ENCODE results near the gene PTPRE.

The PTPRE gene

DNA sequence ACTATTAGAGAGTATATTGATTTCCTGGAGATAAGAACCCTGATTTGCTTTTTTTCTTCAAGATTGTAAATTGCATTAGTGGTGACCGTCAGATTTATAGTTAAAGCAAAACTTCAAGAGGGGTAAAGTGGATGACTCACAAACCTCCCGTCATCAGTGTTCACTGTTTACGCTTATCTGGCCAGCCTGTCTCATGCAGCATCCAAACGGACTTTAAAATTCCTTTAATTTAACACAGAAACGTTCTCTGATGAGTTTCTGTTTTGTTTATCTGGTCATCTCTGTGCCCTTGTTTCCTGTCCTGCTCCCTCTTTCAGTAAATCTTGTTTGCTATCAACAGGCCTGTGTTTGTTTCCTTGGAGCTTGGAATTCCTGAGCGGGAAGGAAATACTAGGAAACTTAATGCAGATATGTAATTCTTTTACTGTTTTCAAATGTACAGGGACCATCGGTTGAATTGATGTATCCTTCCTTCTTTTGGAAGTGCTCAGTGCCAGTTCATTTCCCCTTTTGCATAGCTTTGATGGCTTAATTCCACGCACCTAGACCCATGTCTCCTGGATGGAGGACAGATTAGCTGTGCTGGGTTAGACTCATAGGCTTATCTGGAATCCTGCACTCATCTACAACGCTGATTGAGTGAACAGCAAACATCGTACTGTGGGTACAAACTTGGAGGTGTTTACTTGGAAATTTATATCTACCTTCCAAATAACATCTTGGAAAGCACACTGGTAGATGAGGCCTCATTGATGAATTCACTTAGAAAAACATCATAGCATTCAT lies 21.3 kb downstream of the PTPRE start:
- no peak for DNase-seq

DNA sequence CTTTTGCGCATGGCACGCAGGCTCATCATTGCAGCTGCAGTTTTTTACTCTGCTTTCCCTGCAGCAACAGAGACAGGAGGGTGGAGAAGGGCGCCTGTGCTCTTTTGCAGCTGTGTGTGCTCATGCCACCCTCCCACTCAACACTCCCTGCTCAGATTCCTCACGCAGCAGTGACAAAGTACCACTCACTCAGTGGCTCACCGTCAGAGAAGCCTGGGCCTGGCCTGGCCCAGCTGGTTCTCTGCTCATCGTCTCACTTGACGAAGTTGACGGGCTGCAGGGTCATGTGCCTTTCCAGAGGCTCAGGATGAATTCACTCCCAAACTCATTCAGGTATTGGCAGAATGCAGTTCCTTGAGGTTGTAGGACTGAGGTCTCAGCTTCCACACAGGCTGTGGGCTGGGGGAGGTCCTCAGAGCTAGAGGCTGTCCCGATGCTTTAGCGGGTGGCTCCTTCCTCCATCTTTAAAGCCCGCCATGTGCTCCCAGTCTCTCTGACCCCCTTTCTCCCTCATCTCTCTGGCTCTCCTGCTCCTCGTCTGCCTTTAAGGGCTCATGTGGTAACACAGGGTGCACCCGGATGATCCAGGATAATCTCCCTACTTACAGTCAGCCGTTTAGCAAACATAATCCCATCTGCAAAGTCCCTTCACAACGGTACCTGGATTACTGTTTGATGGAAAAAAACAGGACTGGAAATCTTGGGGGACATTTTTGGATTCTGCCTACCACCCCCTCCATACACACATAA lies 25.8 kb downstream of the PTPRE start:
- no peak for DNase-seq

DNA sequence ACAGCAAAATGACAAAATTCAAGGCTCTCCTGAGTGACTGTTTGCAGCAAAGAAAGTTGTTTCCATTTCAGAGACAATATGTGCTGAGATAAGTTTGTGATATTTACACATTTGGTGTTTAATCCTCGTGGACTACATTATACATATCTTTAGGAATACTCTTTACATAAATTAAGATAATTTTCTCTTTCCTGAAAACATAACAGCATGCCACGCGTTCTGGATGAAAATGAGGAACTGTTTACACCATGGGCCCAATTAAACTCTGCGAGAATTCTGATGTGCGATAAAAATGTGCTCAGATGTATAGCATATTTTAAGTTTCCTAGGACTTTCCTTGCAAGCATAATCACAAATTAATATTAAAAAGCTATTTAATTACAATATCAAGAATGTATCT lies 26.4 kb downstream of the PTPRE start:
- no peak for DNase-seq

- no peak for DNase-seq
Observed at GRCh38 chr10:127934383-127934782, 27.5 kb downstream of the PTPRE start.

DNA sequence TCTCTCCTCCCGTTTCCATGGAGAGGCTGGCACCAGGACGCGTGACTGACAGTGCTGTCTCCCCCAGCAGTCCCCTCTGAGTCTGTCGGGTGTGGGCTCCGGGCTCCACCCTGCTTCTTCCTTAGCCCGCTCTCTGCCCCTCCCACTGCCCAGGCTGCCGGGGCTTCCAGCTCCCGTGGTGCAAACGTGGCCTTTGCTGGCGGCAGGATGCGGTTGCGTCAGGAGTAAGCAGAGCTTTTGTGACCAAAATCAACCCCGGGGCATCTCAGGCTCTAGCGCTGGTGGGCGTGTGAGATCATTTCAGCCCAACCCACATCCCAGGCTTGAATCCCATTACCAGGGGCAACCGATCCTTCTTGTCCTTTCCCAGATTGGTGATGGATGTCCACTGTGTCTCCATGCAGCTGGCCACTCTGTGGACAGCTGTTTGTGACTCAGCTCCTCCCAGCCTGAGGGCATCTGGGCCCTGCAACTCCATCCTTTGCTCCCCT lies 28.2 kb downstream of the PTPRE start:
- DNase-seq, result no peak

DNA sequence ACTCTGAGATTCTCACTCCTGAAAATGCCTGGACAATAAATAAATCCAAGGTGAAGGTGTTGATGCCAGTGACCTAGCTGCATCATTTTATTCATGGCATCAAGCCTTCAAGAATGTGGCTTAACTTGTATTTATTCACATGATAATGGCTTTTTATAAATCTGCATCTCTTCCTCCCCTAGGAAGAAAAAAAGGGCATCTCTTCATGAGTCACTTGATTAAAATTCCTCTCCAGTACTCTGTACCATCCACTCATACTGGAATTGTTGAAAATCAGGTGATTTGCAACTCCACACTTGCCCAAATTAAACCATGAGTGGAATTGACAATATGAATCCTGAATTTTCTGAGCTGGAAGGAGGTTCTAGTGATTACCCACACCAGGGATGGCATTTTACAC lies 30.2 kb downstream of the PTPRE start:
- no peak for DNase-seq

DNA sequence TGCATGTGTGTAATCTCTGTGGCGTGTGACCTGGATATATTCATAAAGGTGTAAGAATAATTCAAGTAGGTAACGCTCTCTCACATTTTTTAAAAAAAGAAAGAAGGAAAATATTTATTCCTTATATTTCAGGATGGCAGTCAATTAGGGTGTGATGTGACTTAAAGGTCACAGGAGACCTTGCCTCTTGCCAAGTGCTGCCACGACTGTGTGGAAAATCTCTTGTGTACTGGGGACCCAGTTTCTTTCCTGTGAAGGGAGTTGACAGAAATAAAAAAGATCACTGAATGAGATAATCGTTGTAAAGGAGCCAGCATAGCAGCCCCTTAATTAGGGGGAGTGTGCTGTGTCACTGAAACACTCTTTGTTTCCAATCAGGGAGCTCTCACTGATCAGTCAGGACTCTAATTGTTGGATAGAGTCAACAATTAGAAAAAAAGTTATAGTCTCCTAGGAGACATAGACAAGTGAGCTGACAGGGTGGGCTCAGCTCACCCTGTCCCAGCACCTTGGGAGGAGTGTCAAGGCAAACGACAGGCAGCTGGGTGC lies 31.1 kb downstream of the PTPRE start:
- no peak for DNase-seq

DNA sequence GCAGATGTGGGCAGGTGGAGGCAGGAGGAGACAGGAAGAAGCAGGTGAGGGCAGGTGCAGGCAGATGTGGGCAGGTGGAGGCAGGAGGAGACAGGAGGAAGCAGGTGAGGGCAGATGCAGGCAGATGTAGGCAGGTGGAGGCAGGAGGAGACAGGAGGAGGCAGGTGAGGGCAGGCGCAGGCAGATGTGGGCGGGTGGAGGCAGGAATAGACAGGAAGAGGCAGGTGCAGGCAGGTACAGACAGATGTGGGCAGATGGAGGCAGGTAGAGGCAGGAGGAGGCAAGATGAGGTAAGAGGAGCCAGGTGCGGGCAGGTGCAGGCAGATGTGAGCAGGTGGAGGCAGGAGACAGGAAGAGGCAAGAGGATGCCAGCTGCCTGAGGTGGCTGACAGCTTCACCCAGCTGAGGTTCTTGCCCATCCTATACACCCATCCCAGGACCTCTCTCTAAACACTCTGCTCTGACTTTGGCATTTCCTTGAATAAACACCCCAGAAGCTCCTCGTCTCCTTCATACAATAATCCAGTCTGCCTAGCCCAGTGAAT lies 33.0 kb downstream of the PTPRE start:
- no peak for DNase-seq

DNA sequence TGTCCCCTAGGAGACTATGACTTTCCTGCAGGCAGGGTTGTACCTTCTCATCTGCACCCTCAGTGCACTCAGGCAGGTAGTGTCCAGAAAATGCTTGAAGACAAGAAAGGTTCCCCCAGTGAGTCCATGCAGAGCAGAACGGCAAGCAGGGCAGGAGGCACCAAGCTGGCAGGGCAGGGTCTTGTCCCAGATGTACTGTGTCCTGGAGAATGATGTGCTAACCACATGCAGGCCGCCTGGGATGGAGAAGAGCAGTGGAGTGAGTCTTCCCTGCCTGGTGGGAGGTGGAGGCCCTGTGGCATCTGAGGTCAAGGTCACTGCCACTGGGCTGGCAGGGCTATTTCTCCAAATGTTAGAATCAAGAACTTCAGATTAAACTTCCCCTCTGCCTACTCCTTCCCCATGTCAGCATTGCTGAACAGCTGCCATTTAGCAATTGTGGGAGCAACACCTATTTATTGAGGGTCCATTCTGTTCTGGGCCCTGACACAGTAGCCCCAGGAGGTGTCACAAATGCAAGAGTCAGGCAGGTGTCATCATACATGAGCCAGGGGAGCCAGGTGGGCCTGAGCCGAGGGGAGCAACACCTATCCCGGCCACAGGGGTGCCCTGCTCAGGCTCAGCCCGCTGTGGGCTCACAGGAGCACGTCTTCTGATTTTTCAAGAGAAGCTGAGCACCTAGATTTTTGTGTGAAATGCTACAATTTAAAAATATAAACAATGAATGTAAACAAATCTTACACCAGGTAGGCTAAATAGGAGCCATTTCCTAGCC lies 34.1 kb downstream of the PTPRE start:
- no peak for DNase-seq

DNA sequence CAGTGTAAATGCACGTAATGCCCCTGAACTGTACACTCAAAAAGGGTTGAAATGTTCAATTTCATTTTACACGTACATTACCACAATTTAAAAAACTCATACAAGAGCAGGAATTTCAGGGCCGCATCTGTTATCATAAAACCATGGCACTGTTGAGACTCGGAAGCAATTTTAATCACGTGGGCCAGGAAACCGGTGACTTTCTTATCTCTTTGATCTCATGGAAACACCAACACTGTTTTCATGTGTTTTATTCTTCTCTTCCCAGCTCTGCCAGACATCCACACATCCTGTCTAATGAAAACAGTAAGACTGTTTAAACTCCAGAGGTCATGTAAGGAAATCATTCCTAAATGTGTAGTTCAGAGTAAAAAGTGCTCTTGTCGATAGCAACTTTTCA lies 35.9 kb downstream of the PTPRE start:
- no peak for DNase-seq

GRCh38 chr10:127943336-127943910 lies 36.5 kb downstream of the PTPRE start:
- no peak for DNase-seq

DNA sequence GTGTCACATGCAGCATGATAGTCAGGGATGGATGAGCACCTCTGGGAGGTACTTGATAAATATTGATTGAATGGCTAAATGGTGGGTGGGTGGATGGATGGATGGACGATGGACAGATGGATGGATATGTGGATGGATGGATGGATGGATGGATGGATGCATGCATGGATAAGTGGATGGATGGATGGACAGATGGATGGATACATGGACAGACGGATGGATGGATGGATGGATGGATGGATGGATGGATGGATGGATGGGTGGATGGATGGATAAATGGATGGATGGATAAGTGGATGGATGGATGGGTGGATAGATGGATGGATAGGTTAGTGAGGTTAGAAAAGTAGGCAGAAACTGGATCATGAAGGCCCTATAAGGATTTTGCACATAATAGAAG lies 37.4 kb downstream of the PTPRE start:
- DNase-seq, result no peak

DNA sequence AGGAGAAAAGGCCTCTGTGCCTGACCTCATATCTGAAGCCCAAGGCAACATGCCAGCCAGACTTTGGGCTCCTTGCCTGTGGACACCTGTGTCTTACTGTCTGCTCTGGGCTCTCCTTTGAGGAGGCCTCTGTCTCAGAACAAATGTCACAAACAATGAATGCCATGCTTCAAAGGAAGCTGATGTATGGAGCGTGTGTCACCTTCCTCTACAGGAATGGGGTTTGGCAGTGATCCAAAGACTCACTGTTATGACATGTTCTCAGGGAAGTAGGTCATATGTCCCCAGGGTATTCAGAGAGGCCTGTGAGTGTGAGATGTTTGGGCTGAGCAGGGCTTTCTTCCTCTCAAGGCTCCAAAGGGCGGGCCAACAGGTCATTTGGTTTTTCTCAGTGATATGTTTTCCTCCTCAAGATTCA lies 38.4 kb downstream of the PTPRE start:
- DNase-seq, result no peak

GRCh38 chr10:127945948-127946711 lies 39.2 kb downstream of the PTPRE start:
- no peak for DNase-seq

GRCh38 chr10:127947211-127947610 lies 40.3 kb downstream of the PTPRE start:
- no peak for DNase-seq

GRCh38 chr10:127948791-127949190 lies 41.9 kb downstream of the PTPRE start:
- no peak for DNase-seq

DNA sequence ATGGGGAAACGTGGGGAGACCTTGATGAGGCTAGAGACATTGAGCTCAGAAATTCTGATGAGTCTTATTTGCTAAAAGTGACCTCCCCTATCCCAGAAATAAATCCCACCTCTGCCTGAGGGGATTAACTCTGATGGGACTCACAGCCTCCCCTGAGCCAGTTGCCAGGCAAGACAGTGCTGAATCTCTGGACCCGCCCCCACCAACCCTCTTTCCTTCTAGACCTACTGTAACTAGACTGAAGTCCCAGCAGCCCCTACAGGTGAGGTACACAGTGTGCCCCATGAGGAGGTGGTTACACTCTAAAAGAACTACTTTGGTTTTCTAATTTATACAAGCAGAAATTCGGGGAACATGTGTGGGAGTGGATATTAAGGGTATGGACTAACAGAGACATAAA lies 42.9 kb downstream of the PTPRE start:
- DNase-seq, result no peak

DNA sequence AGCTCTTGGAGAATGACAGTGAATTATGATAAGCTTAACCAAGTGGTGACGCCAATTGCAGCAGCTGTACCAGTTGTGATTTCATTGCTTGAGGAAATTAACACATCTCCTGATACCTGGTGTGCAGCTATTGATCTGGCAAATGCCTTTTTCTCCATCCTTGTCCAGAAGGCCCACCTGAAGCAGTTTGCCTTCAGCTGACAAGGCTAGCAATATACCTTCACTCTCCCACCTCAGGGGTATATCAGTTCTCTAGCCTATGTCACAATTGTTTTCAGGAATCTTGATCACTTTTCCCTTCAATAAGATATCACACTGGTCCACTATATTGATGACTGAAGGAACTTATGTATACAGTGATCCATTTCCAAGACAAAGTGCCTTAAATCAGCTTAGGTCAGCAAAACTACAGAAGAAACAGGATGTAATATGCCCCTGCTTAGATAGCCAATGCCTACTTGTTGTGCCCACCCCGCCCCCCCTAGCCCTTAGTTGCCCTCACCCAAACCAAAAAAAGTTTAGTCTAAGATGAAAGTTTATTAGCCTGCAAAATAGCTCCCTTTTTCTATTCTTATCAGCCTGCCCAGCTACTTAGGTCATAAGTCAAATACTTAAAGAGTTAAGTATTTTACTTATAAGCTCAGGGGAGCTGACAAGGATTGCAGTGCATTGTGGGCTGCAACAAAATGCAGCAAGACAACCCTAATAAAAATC lies 45.1 kb downstream of the PTPRE start:
- DNase-seq, result no peak

- no peak for DNase-seq
Observed at GRCh38 chr10:127952575-127952869, 45.6 kb downstream of the PTPRE start.

DNA sequence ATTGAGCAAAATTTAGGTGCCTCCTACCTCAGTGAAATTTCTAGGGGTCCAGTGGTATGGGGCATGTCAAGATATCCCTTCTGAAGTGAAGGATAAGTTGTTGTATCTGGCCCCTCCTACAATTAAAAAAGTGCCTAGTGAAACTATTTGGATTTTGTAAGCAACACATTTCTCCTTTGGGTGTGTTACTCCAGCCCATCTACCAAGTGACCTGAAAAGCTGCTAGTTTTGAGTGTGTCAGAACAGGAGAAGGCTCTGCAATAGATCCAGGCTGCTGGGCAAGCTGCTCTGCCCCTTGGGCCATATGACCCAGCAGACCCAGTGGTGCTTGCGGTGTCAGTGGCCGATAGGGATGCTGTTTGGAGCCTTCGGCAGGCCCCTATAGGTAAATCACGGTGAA lies 46.0 kb downstream of the PTPRE start:
- no peak for DNase-seq

DNA sequence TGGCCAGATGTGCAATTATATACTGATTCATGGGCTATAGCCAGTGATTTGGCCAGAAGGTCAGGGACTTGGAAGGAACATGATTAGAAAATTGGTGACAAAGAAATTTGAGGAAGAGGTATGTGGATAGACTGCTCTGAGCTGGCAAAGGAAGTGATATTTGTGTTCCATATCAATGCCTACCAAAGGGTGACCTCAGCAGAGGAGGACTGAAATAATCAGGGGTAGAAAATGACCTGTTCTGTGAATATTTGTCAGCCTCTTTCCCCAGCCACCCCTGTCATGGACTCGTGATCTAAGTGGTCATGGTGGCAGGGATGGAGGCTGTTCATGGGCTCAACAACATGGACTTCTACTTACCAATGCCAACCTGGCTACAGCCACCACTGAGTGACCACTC lies 47.0 kb downstream of the PTPRE start:
- DNase-seq, result no peak

Measured in GOT3 (cell line).